ENCODE data around the gene IRF2BP2.
"Not testable (repeated sequence)": the region's sequence is repeated elsewhere in the genome, so short reads cannot be mapped to it uniquely, and the experiment has no call there.

The IRF2BP2 gene

GRCh38 chr1:234600418-234601281 lies 9.3 kb downstream of the IRF2BP2 start:
- DNase-seq, result no peak

DNA sequence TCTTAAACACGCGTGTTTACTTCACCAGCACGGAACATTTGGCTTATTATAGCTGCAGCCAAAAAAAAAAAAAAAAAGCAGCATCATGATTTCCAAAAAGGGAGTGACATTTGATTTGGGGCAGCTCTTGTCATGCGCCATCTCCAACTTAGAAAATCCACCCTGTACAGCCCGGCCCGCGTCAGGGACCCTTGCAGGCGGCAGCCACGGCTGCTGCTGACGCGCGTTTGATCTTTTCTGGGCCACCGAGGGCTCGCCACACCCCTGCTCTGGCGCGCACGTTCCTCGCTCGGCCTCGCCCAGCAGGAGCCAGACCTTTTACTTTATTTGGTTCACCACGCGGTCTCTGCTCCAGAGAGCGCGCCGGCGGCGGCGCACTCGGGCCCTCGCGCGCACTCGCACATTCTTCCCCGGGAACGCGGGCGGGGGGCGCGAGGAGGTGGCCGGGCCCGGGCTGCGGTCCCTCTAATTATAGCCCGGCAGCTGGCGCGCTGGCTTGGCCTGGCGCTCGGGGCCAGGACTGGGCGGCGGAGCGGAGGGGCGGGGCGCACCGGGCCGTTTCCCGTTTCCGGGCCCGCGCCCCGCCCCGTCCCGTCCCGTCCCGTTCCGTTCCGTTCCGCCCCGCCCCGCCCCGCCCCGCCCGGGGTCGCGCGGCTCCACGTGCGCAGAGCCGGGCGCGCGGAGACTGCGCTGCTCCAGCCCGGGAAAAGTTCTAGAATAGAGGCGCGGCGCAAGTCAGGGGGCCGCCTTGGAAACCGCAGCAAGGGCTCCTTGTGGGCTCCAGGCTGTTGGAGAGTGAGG lies 10.2 kb downstream of the IRF2BP2 start:
- DNase-seq, result peak; percentile 86

DNA sequence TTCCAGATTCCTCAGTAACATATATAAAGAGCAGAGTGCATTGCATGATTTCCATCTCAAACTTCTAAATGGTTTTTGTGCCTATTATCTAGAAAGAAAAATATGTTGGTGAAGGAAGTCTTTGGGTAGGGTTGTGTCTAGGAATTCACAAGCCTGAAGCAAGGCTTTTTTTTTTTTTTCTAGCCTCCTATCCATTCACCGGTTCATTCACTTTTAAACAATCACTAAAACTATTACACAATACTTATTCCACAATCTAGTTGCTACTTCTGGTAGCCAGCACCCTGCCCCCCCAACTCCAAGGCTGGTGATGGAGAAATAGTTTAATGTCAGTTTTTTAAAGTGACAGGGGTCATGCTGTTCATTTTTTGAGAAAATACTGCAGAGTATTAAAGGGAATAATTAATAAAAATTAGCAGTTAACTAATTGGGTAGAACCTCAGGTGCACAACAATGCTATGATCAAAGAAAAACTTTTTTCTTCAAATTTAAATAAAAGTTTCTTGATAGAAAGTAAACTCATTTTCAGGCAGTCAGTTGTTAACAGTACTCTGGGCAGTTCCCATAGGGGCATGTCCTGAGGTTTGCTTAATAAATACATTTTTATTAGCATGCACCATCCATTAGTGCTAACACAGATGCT lies 10.9 kb downstream of the IRF2BP2 start:
- DNase-seq, result peak; percentile 61

DNA sequence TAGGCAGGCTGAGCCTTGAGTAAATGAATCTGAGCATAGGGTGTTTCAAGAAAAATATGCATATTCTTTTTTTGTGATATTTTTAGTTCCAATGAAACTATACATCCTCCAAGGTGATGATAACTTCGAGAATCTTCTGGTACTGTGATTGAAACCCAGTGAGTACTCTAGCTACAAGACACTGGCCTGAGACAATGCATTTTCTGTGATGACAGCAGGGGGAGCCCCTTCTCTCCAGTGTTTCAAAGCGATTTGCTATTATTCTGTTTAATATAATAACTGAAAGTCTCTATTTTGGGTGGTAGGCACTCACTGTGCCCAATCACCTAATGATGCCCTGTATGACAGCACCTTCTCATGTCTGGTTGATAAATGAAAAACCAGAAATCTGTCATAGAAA lies 12.1 kb downstream of the IRF2BP2 start:
- DNase-seq, result peak; percentile 72

DNA sequence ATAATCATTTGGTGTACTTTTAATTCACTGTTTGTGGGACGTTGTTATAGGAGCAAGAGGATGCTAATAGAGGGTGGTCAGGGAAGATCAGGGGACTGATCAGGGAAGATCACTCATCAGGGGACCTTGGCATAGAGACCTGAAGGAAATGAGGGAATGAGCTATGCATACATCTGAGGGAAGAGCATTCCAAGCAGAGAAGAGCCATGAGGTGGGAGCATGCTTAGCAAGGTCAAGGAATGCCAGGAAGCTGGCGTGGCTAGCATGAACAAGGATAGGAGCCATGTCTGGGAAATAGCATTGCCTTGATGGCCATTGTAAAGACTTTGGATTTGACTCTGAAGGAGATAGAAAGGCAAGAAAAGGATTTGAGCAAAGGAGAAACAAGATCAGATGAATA lies 14.1 kb downstream of the IRF2BP2 start:
- no peak for DNase-seq

DNA sequence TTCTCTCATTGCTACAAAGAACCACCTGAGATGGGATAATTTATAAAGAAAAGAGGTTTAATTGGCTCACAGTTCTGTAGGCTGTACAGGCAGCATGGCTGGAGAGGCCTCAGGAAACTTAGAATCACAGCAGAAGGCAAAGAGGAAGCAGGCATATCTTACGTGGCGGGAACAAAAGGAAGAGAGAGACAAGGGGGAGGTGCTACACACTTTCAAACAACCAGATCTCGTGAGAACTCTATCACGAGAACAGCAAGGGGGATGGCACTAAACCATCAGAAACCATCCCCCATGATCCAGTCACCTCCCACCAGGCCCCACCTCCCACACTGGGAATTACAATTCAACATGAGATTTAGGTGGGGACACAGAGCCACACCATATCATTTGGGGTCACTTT lies 15.4 kb downstream of the IRF2BP2 start:
- DNase-seq, result not testable (repeated sequence)

GRCh38 chr1:234593771-234594504 lies 16.0 kb downstream of the IRF2BP2 start:
- no peak for DNase-seq

DNA sequence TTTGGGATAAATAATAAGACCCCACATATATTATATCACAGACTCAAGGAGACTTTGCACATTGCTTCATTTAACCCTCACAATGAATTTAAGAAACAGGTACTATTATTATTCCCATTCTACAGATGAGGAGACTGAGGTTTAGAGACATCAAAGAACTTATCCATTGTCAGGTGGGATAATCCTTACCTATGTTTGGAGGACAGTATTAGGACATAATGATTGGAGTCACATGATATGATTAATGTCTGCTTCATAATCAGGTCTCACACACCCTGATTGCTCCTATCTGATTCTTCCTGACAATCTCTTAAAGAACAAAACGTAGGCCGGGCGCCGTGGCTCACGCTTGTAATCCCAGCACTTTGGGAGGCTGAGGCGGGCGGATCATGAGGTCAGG lies 16.9 kb downstream of the IRF2BP2 start:
- DNase-seq, result no peak

- no peak for DNase-seq
Observed at GRCh38 chr1:234592240-234592639, 17.7 kb downstream of the IRF2BP2 start.

DNA sequence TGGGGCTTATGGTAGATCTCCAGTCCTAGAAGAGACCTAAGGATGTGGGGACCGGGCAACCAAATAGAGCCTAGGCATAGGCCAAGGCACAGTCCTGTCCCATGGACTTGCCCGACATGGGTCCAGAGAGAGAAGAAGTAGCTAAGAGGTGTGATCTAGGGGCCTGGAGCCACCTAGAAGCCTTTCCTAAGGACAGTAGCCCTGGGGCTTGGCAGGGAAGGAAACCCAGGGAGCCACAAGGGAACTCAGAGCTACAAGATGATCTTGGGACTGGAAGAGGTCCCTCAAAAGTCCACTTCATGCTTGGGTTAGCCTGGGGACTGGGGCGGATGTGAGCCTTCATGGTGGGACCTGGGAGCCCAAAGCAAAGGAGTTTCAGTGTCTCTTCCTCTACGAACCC lies 18.8 kb downstream of the IRF2BP2 start:
- no peak for DNase-seq

GRCh38 chr1:234589854-234590620 lies 19.9 kb downstream of the IRF2BP2 start:
- DNase-seq, result peak; percentile 12

DNA sequence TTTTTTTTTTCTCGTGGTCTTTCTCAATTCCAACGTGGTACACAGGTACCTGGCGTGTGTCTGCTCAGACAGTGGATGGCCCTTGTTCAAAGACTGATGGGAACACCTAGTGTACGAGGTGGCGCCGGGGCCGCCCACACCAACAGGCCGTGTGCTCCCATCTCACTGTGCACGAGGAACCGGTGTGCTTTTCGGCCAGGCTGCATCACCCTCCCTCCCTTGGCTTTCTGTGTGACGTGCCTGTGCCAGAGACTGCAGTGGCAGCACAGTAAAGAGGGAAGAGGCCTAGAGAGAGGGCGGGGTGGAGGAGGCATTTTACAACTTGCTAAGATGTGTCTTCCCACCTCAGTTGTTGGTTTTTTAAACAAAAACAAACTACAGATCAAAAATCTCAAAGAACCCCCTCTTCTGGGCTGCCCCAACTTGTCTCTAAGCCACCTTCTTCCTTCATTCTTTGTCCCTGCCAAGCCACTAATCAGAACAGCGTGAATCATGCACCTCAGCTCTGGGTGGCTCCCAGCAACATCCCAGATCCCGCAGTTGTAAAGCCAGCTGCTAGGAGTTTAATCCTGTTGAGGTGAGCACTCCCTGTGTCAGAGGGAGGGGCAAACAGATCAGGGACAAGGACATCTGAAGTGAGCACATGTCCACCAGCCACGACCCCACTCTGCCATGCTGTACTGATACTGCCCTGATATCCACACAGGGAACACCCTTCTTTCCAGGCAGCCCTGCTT lies 20.7 kb downstream of the IRF2BP2 start:
- no peak for DNase-seq

DNA sequence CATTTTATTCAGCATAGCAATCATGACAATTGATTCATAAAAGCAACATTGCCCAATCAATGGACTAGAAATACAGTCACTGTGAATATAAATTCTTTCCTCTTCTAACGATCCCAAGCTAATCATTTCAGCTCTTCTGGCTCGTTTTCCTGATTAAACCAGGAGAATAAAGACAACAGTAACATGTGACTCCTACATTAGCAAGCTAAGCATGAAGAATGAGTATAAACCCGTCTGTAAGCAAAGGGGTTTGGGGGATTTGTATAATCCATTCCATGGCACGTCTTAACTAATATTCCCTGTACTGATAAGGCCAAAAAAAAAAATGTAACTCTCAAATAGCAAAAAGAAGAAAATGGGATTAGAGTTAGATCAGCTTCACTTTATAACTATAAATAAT lies 21.6 kb downstream of the IRF2BP2 start:
- DNase-seq, result no peak

DNA sequence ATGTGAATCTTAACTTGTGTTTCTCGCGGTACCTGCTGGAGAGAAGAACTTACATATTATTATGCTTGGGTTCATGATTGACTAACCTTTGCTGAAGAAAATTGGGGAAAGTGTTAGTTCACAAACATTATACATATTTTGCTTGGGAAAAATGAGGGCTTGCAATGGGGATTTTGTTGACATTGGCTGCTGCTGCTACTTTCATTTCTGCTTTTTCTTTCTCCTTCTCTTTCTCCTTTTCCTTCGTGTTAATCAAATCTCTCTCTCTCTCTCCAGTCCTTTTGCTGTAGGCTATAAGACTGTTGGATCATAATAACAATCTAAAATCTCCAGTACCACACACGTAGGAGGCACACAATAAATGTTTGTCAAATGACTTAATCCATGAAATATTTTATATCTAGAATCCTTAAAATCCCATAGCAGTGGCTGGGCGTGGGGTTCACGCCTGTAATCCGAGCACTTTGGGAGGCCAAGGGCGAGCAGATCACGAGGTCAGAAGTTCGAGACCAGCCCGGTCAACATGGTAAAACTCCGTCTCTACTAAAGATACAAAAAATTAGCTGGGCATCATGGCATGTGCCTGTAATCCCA lies 23.0 kb downstream of the IRF2BP2 start:
- DNase-seq, result peak; percentile 10

DNA sequence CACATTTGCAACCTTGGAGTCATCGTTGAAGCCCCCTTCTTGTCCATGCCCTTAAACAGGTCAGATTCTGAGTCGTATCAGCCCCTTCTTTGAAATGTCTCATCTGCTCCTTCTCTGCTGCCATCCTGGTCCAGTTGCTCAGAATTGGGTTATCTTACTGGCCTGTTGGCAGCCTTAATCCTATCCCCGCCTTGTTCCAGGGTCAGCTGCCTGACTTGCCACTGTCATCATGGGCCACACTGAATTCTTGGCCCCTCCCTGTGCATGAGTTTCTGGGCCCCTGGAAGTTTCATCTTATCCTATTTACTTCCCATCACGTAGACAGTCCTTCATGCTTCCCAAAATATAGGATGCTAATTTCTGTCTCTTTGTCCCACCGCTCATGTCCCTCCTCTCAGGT lies 23.7 kb downstream of the IRF2BP2 start:
- no peak for DNase-seq

GRCh38 chr1:234585330-234586055 lies 24.5 kb downstream of the IRF2BP2 start:
- DNase-seq, result no peak

- DNase-seq, result no peak
Observed at GRCh38 chr1:234584926-234585325, 25.1 kb downstream of the IRF2BP2 start.

- DNase-seq, result no peak
Observed at GRCh38 chr1:234584420-234584805, 25.6 kb downstream of the IRF2BP2 start.

- DNase-seq, result no peak
Observed at GRCh38 chr1:234583755-234584419, 26.1 kb downstream of the IRF2BP2 start.
